Gastrocnemius medialis (tissue), 4 donors: Measurements from ENCODE around the gene STBD1. TPM values are rescaled to one million over a fixed set of nuclear protein-coding genes. Genes with fewer than 3 reads are reported as not detected.

Experiments used
- ATAC-seq, 2 donors: fragments of 150-250 bp; one replicate each; pipeline ENCODE4 v1.9.1; 2016
- DNase-seq, 2 donors: peaks; one replicate each; pipeline ENCODE4 v3.0.0-alpha.2; 2019
- H3K27ac ChIP-seq, 4 donors: fragments of 200-600 bp; sonication (generic); 1 replicate in 1 of 4; 2 replicates in 3 of 4; pipeline ENCODE4 v1.5.1; 2016 to 2018; ENCODE audit warnings: mild to moderate bottlenecking in 2 of 4, moderate library complexity in 1 of 4
- H3K27me3 ChIP-seq, 3 donors: fragments of 200-600 bp; sonication (generic) in 2 of 3; 1 replicate in 1 of 3; 2 replicates in 2 of 3; pipeline versions ENCODE4 v1.5.1 to v1.6.0; 2016 to 2019; ENCODE audit warnings: mild to moderate bottlenecking in 1 of 3, moderate library complexity in 1 of 3
- H3K36me3 ChIP-seq, 2 donors: fragments of 200-600 bp; sonication (generic) in 1 of 2; one replicate each; pipeline ENCODE4 v1.5.1; 2017 to 2018
- H3K4me1 ChIP-seq, 2 donors: fragments of 200-600 bp; sonication (generic) in 1 of 2; one replicate each; pipeline ENCODE4 v1.5.1; 2016 to 2017; ENCODE audit warnings: mild to moderate bottlenecking in 2 of 2
- H3K4me3 ChIP-seq, 4 donors: fragments of 200-600 bp; sonication (generic) in 3 of 4; 1 replicate in 1 of 4; 2 replicates in 3 of 4; pipeline ENCODE4 v1.5.1; 2016 to 2019; ENCODE audit warnings: mild to moderate bottlenecking in 2 of 4
- H3K9me3 ChIP-seq, 3 donors: fragments of 200-600 bp; sonication (generic) in 2 of 3; 1 replicate in 1 of 3; 2 replicates in 2 of 3; pipeline ENCODE4 v1.5.1; 2016 to 2019
- CTCF ChIP-seq, 5 experiments: fragments of 450-650 bp in 3 of 5; fragments of 200-600 bp in 2 of 5; sonication (generic) in 2 of 5; IDR thresholded peaks in 4 of 5; conservative IDR thresholded peaks in 1 of 5; 1 replicate in 4 of 5; 2 replicates in 1 of 5; pipeline ENCODE4 v1.5.1; 2016 to 2019; ENCODE audit warnings: antibody characterized with exemption in 5 of 5, mild to moderate bottlenecking in 3 of 5, moderate library complexity in 3 of 5
- POLR2A ChIP-seq, 2 donors: fragments of 450-650 bp; IDR thresholded peaks; one replicate each; pipeline ENCODE4 v1.6.1; 2017; ENCODE audit warnings: antibody characterized with exemption in 2 of 2, mild to moderate bottlenecking in 2 of 2, moderate library complexity in 2 of 2
- in situ Hi-C, 4 donors: fragments of 200-750 bp; cut with MboI; loops; one replicate each; pipeline versions ENCODE4 v1.15.0 to v1.8.0; 2017; ENCODE audit warnings: low sequenced_read_pairs in 4 of 4
- intact Hi-C: fragments of 100-400 bp; cut with DNase I; formaldehyde crosslinking; loops from one replicate; pipeline ENCODE4 v1.15.1; 2023; ENCODE audit warnings: low total_unique reads
- total RNA-seq, 4 donors: library from RNA; depleted of rRNA; stranded (reverse); fragments of >200 nt; gene quantifications; one replicate each; pipeline versions ENCODE4 v1.1.0 to v1.2.3, GENCODE V29; 2016

STBD1 gene
- total RNA-seq, 4 donors from 2014 or later, result 17.9 to 57.5 (median 41.5) TPM

- ATAC-seq (no peak), DNase-seq (no peak)
- TF ChIP-seq CTCF (IDR thresholded peaks at IDR 0.05 in 4 of 5, conservative IDR thresholded peaks at IDR 0.05 in 1 of 5) (no peak), POLR2A (IDR thresholded peaks at IDR 0.05) (no peak)
- Histone ChIP-seq H3K27ac (no peak overlapping the region), H3K27me3 (no peaks in the 10 kb centered on the region), H3K4me1 (no peaks in the 10 kb centered on the region), H3K9me3 (no peaks in the 10 kb centered on the region), H3K4me3 (no peak overlapping the region), H3K36me3 (no peaks in the 10 kb centered on the region)
- intact Hi-C loops (no loop called here), in situ Hi-C loops (loop anchor here in 1 of 4 donors (25.0 kb wide), 1 partner anchor 241 kb away; no protein-coding TSS in a partner anchor)
Observed at GRCh38 chr4:76271248-76271647, 35.3 kb upstream of the STBD1 start.

GRCh38 chr4:76272073-76272472 lies 34.5 kb upstream of the STBD1 start:
- H3K27ac ChIP-seq, result no peak overlapping the region
- no peak for DNase-seq
- no peaks in the 10 kb centered on the region for H3K9me3 ChIP-seq
- no peak overlapping the region for H3K4me3 ChIP-seq
- ATAC-seq, result no peak
- intact Hi-C loops (no loop called here), in situ Hi-C loops (loop anchor here in 1 of 4 donors (25.0 kb wide), 1 partner anchor 240 kb away; no protein-coding TSS in a partner anchor)
- no peaks in the 10 kb centered on the region for H3K27me3 ChIP-seq
- H3K36me3 ChIP-seq, result no peaks in the 10 kb centered on the region
- TF ChIP-seq CTCF (IDR thresholded peaks at IDR 0.05 in 4 of 5, conservative IDR thresholded peaks at IDR 0.05 in 1 of 5), result no peak
- TF ChIP-seq POLR2A (IDR thresholded peaks at IDR 0.05), result no peak
- H3K4me1 ChIP-seq, result no peaks in the 10 kb centered on the region

- intact Hi-C loops (no loop called here), in situ Hi-C loops (loop anchor here in 1 of 4 donors (25.0 kb wide), 1 partner anchor 240 kb away; no protein-coding TSS in a partner anchor)
- Histone ChIP-seq H3K9me3 (no peaks in the 10 kb centered on the region), H3K4me1 (no peaks in the 10 kb centered on the region), H3K27ac (no peak overlapping the region), H3K27me3 (no peaks in the 10 kb centered on the region), H3K36me3 (no peaks in the 10 kb centered on the region), H3K4me3 (no peak overlapping the region)
- TF ChIP-seq CTCF (IDR thresholded peaks at IDR 0.05 in 4 of 5, conservative IDR thresholded peaks at IDR 0.05 in 1 of 5) (no peak), POLR2A (IDR thresholded peaks at IDR 0.05) (no peak)
- ATAC-seq (no peak), DNase-seq (no peak)
Observed at GRCh38 chr4:76272582-76272981, 34.0 kb upstream of the STBD1 start.

GRCh38 chr4:76272999-76273398 lies 33.5 kb upstream of the STBD1 start:
- ATAC-seq (no peak), DNase-seq (no peak)
- TF ChIP-seq CTCF (IDR thresholded peaks at IDR 0.05 in 4 of 5, conservative IDR thresholded peaks at IDR 0.05 in 1 of 5), result no peak
- TF ChIP-seq POLR2A (IDR thresholded peaks at IDR 0.05), result no peak
- H3K4me3 ChIP-seq, result no peak overlapping the region
- no peaks in the 10 kb centered on the region for H3K36me3 ChIP-seq
- in situ Hi-C loops (loop anchor here in 1 of 4 donors (25.0 kb wide), 1 partner anchor 239 kb away; no protein-coding TSS in a partner anchor), intact Hi-C loops (no loop called here)
- H3K27ac ChIP-seq, result no peak overlapping the region
- H3K27me3 ChIP-seq, result no peaks in the 10 kb centered on the region
- no peaks in the 10 kb centered on the region for H3K4me1 ChIP-seq
- H3K9me3 ChIP-seq, result no peaks in the 10 kb centered on the region
